Activated CD4-positive, CD25-positive, alpha-beta regulatory T cell treated with anti-CD3 and anti-CD28 coated beads, Interleukin-2, amount 50 U/mL, for 24 hours (primary cell): ENCODE data around the gene KIFC1.

Experiments used
- ATAC-seq, 2 donors: fragments of 150-1000 bp; cut with Tn5 transposase; one replicate each; pipeline ENCODE4 v1.10.0; 2021; ENCODE audit warnings: mild to moderate bottlenecking in 1 of 2, moderate library complexity in 1 of 2

Gene KIFC1

DNA sequence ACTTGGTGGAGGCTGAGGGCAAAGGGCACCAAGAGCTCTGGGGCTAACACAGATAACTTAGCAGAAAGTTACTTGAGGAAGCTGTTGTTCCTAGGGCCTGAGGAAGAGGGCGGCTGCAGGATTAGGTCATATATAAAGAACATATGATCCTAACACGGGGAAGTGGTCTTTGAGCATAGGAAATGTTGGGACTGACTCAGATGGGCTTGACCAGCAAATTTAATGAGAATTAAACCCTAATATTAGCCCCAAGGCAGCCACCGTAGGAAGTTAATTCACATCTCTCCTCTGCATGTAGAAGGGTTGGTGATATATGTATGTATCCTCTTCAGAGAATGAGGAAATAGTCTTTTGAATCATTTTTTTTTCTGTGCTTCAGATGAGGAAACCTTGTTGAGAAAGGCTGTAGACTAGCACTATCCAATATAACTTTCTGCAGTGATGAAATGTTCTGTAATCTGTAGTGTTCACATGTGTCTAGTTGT lies 53.5 kb downstream of the KIFC1 start:
- ATAC-seq = no peak

- ATAC-seq = no peak
These were observed 54.7 kb downstream of the KIFC1 start for GRCh38 chr6:33446356-33446755.

GRCh38 chr6:33450434-33450833 lies 58.8 kb downstream of the KIFC1 start:
- ATAC-seq = no peak

DNA sequence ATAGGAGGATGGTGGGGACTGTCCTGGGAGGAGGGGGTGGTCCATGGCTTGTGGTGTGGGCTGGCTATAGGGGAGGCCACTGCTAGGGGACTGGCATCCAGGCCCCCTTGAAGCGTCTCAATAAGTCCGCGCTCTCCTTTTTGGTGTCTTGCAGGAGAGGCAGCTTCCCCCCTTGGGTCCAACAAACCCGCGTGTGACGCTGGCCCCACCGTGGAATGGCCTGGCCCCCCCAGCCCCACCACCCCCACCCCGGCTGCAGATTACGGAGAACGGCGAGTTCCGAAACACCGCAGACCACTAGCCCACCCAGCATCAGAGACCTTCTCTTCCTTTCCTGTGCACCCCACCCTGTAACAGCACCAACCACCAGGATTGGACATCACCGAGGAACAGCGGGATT lies 60.0 kb downstream of the KIFC1 start:
- ATAC-seq = no peak

DNA sequence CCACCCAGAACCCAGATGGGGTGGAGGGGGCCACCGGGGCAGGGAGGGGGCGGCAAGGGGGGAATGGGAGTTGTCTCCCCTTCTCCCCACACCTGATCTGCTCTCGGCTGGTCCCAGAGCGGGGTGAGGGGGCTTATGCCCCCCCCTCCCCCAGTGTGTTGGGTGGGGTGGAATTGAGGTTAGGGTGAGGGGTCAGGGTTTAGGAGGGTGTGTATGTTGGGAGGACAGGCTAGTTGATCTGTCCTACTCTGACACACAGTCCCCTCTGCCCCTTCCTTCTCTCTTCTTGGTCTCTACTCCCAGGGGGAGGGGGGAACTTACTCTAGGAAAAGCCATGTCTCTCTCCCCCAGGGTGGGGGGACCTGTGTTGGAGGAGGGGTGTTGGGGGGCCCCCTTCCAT lies 60.9 kb downstream of the KIFC1 start:
- ATAC-seq = no peak

DNA sequence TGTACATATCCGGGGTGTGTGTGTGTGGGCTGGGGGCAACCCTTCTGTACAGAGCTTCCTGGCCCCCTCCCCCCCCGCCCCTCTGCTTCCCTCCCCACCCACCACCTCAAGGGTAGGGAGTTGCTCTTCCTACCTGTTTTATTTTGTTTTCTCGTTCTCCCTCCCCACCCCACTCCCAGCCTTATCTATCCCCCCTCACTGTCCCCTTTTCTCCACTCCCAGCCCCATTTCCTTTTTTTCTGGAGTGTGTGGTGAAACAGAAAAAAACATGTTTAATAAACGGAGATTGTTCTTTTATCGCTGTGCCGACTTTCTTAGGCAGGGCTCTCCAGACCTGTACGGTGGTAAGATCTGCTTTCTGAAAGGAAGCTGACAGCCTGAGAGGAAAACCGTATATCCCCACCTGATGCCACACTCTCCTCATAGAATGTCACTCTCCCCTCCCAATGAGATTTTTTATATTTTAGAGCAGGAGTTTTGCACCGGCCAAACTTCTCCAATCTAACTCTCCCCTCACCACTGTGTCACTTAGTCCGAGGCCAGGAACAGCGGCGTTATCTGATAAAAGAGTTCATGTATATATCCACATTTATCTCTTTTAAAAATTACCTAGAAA lies 61.9 kb downstream of the KIFC1 start:
- ATAC-seq = no peak

- peak; percentile 99 to 100 for ATAC-seq
These were observed 62.7 kb downstream of the KIFC1 start, which contains the start of gene ZBTB9 for GRCh38 chr6:33454009-33454946. Gene ZBTB9 (plus strand): TSS chr6:33454576. CDS start chr6:33455101, 525 bp downstream.

- ATAC-seq = no peak
These were observed 63.4 kb downstream of the KIFC1 start for GRCh38 chr6:33455051-33455450.

DNA sequence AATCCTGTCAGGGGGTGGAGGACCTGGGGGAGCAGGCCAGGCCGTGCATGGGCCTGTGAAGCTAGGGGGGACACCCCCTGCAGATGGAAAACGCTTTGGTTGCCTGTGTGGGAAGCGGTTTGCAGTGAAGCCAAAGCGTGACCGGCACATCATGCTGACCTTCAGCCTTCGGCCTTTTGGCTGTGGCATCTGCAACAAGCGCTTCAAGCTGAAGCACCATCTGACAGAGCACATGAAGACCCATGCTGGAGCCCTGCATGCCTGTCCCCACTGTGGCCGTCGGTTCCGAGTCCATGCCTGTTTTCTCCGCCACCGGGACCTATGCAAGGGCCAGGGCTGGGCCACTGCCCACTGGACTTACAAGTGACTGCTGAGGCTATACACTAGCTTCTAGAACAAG lies 64.5 kb downstream of the KIFC1 start:
- no peak for ATAC-seq

GRCh38 chr6:33458676-33459075 lies 67.1 kb downstream of the KIFC1 start:
- ATAC-seq = no peak

- no peak for ATAC-seq
These were observed 67.6 kb downstream of the KIFC1 start for GRCh38 chr6:33459226-33459625.
